ENCODE data around the gene TECTB.

DNA sequence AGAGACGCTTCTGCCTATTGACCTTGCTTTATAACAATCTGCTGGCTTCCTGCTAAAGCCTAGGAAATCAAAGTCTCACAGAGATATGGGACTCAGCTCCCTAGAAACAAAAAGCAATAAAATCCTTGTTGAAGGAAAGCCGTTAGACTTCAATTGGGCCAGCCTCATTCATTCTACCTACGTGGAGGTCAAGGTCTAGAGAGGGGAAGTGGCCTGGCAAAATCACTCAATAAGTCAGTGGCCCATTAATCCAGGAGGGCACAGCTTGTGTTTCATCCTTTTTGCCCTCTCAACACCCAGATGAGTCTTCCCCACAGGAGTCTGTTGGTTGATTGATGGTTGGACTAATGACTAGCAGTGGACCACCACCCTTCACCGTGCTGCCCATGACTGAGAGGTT, 50.3 kb downstream of the TECTB start:
- TF ChIP-seq, protein P1, sequence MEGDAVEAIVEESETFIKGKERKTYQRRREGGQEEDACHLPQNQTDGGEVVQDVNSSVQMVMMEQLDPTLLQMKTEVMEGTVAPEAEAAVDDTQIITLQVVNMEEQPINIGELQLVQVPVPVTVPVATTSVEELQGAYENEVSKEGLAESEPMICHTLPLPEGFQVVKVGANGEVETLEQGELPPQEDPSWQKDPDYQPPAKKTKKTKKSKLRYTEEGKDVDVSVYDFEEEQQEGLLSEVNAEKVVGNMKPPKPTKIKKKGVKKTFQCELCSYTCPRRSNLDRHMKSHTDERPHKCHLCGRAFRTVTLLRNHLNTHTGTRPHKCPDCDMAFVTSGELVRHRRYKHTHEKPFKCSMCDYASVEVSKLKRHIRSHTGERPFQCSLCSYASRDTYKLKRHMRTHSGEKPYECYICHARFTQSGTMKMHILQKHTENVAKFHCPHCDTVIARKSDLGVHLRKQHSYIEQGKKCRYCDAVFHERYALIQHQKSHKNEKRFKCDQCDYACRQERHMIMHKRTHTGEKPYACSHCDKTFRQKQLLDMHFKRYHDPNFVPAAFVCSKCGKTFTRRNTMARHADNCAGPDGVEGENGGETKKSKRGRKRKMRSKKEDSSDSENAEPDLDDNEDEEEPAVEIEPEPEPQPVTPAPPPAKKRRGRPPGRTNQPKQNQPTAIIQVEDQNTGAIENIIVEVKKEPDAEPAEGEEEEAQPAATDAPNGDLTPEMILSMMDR (conservative IDR thresholded peaks at IDR 0.05; ENCODE audit: low read depth, low read length): no peak
- no peak for TF ChIP-seq EZH2 (IDR thresholded peaks at IDR 0.05; ENCODE audit: borderline replicate concordance, low read depth, low read length, poor library complexity, severe bottlenecking)
